ENCODE measurements around the gene PPP1R36.

DNA sequence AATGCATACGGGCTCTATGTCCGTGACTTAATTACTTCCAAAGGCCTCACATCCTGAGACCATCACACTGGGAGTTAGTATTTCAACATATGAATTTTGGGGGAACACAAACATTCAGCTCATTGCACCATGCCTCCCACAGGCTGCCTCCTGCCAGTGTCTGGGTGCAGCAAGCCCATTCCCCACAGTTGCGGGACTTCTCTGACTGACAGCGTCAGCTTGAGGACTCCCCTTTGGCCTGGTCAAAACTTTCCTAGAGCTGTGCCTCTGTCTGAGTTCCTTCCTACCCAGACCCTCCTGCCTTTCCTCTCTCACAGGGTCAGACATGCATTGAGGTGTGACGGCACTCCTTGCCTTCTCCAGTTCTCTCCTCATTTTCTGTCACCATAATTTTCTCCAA is 27.4 kb downstream of the PPP1R36 start:
- TF ChIP-seq CTCF (IDR thresholded peaks at IDR 0.05; ENCODE audit: low read length) = no peak
- no peak for TF ChIP-seq EZH2 (optimal IDR thresholded peaks at IDR 0.05; ENCODE audit: low read depth, low read length)
- TF ChIP-seq EZH2phosphoT487 (IDR thresholded peaks at IDR 0.05; ENCODE audit: low read length) = no peak
